ENCODE measurements around the gene SNX6.
"Not testable (repeated sequence)": the region's sequence is repeated elsewhere in the genome, so short reads cannot be mapped to it uniquely, and the experiment has no call there.

SNX6 gene

GRCh38 chr14:34520304-34520970, 109.5 kb downstream of the SNX6 start:
- DNase-seq = not testable (repeated sequence)
